B cell (primary cell): ENCODE data around the gene TBX3.

Experiments
- CTCF ChIP-seq: fragments of 200-600 bp; IDR thresholded peaks from one replicate; pipeline ENCODE4 v1.8.0; 2022; ENCODE audit warnings: antibody characterized with exemption, mild to moderate bottlenecking
- EZH2 ChIP-seq: IDR thresholded peaks from 2 replicates; pipeline ENCODE4 v1.6.1; 2012; ENCODE audit warnings: borderline replicate concordance, low read depth, mild to moderate bottlenecking, moderate library complexity, low read length; ENCODE audit not compliant: insufficient read depth, poor library complexity, severe bottlenecking

GRCh38 chr12:114697243-114697716 lies 13.3 kb upstream of the TBX3 start:
- TF ChIP-seq CTCF (no peak), EZH2 (no peak)
